Stimulated activated CD4-positive, alpha-beta T cell treated with anti-CD3 and anti-CD28 coated beads, Interleukin-2, amount 100 ng/mL, for 24 hours (primary cell): Measurements from ENCODE around the gene RARA.

Experiments used
- DNase-seq, 2 donors: peaks; one replicate each; pipeline ENCODE4 v3.0.0-alpha.2; 2020

Gene RARA

DNA sequence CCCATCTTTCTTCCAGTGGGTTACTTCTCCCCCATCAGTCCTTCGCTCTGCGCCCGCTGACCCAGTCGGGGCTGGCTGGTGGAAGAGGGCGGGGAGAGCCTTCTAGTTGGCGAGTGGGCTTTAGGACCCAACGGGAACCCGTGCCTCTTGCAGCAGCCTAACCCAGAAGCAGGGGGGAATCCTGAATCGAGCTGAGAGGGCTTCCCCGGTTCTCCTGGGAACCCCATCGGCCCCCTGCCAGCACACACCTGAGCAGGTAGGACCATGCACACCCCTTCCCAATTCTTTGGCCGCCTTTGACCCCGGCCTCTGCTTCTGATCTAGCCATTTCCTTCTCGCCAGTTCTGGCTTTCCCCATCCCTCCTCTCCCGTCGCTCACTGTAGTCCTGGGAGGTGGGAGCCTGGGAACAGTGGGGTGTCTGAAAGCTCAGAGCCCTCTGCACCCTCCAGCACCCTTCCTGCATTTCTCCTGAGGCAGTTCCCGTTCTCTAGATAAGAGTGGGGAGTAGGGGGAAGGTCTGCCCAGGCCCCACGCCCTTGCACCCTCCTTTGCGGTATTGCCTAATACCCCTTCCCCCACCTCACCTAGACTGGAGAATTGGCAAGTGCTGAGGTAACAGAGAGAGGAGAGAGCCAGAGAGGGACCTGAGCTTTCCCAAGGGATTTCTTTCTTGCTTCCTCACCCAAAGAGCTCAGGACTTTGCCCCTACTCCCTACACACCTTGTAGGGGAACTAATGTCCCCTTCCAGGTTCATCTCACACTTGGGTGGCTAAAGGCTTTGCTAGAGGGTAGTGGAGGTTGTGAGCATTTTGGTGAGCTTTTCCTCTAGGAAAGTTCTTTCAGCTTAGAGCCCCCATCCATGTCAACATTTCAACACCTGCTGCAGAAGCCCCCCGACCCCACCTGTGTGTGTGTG lies at the start of gene RARA:
Gene RARA, plus strand, starts transcription at position 150 of the 918 bp plus-strand sequence. CDS start 22,039 bp downstream, outside the sequence.
- DNase-seq, result no peak

DNA sequence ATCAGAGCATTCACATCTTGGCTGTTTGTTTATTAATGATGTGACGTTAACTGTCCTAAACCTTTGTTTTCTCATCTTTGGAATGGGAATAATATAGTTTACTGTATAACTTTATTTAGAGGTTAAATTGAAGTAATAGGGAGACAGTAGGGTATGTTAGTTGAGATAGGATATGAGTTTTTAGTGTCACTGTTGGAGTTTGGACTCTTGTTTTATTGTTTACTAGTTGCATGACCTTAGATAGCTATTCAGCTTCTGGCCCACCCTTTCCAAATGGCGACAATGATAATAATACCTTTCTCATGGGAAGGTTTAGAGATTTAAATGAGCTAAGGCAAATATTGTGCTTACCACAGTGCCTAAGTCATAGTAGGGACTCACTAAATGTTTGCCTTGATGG lies 49.5 kb upstream of the RARA start:
- DNase-seq, result no peak

DNA sequence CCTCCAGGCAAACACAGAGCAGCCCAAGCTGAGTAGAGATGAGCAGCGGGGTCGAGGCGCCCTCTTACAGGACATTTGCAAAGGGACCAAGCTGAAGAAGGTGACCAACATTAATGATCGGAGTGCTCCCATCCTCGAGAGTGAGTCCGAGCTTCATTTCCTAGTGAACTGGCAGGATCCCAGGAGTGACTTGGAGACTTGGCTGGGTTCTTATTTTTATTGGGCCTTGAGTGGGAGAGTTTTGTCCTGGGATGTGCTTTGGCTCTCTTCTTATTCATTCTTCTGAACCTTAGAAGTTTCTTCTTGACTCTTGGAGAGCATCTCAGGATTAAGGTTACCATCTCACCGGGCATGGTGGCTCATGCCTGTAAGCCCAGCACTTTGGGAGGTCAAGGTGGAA lies 48.5 kb upstream of the RARA start:
- no peak for DNase-seq

GRCh38 chr17:40264458-40265185 lies 44.4 kb upstream of the RARA start:
- no peak for DNase-seq

DNA sequence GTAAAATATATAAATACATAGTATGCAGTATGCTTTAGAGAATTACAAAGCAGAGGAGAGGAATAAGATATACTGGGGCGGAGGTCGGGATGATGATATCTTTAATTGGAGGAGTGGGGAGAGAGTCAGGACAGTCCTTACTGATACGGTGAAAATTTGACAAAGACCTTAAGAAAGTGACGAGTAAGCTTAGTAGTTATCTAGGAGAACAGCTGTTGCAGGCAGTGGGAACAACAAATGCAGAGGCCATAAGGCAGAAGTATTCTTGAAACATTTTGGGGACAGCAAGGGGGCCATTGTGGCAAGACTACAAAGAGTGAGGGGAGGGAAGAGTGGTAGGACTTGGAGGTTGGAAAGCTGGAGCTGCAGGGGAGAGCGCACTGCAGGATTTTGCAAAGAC lies 43.6 kb upstream of the RARA start:
- no peak for DNase-seq

DNA sequence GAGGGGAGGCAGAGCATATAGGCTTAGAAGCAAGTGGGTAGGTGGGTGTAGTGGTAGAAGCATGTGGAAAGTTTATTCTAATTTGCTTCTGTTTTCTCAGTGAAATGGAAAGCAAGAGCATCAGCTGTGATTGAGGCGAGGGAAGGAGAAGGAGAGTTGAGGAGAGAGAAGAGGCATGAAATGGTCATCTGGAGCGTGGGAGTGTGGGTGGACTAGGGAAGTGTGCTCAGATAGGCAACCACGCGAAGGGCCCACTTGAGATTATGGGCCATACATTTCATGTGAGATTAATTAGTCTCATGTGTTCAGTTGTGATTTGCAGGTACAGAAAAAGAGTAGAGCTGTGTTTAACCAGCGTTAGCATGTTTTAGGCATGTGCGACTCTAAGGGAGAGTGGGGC lies 42.1 kb upstream of the RARA start:
- DNase-seq, result no peak

DNA sequence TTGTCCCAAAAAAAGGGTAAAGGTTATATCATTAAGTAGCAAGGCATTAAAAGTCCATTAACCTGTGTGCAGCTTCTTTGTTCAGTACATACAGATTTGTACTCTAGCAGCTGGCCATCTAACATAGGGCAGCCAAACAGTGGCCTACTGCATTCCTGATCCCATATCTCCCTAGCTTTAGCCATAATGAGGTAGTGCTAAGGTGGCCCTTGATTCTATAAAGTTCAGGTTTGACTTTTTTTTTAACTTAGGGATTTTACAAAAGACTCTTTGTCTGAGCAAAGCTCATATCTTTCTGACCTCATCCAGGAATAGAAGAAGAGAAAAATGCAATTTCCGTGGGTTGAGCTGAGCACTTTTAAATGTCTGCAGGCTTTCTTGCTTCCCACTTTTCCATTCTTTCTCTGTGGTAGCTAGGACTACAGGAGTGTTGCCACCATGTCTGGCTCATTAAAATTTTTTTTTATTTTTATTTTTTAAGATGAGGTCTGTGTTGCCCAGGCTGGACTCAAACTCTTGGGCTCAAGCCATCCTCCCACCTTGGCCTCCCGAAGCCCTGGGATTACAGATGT lies 40.8 kb upstream of the RARA start:
- DNase-seq, result no peak

GRCh38 chr17:40278414-40278813 lies 30.6 kb upstream of the RARA start:
- DNase-seq, result no peak

DNA sequence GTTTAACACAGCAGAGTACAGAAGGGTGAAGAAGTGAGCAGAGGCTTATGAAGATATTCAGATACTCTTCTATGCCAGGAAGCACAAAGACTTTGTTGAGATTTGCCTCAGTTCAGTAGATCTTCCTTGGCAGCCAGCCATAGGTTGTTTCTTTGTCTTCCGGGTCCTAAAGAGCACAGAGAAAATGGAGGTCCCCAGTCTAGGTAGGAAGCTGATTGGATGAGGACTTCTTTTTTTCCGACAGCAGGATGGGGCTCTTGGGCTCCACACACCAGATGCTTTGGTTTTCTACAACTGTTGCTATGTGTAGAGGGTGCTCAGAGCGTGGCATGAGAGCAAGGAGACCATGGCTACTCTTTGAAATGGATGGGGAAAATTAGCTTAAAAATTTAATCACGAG lies 29.6 kb upstream of the RARA start:
- DNase-seq, result no peak

GRCh38 chr17:40281663-40282062 lies 27.3 kb upstream of the RARA start:
- no peak for DNase-seq

DNA sequence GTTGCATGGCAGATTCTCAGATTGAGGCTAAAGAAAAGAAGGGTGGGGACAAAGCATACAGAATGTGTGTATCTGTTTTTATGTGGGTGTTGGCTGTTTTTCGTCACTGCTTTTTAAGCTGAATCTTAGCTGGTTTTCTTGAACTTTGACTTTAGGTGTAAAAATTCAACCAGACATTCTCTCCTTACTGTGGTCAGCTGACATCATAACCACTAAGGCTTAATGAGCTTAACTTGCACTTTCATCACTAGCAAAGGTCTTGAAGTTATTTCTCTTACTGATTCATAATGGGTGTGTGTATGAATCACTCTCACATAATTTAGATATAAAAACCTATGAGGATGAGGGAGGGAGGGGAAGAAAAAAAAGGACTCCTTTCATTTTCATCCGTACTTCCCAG lies 25.3 kb upstream of the RARA start:
- no peak for DNase-seq

DNA sequence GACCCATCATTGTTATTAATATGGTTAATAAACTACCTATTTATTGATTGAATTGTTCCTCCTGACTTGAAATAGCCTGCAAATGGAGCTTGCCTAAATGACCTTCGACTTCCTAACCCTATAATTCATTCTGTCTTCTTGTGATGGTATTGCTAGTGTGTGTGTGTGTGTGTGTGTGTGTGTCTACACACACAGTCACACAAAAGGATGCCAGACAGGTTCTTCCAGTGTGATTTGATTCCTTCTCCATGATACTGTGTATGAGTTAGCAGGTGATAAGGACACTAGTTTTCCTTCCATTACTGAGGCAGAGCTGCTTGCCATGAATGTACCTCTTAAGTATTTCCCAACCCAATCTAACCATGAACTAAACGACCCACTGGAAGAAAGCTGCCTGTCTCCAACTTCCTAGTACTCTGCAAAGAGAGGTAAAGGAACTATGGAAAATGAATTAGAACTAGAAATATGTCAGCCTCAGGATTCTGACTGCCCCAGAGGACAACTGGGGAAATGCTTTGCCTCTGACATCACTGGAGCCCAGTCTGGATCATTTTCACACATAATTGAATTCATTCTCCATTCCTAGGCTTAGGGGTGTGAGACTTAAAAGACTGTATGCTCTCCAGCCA lies 24.8 kb upstream of the RARA start:
- DNase-seq, result no peak

DNA sequence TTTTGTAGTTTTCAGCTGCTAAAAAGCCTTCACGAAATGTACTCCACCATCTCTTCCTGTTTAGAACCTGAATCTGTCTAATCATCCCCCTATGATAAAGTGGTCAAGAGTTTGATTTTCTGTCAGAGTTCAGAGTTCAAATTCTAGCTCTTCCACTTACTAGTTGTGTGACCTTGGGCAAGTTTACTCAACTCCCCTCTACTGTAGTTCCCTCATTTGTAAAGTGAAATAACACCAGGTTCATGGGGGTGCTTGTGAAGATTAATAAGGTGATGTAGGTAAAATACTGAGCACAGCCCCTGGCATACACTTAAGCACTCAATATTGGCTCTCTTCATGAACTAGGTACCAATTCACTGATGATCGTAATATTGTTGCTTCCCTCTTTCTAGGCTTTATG lies 22.5 kb upstream of the RARA start:
- DNase-seq, result no peak

DNA sequence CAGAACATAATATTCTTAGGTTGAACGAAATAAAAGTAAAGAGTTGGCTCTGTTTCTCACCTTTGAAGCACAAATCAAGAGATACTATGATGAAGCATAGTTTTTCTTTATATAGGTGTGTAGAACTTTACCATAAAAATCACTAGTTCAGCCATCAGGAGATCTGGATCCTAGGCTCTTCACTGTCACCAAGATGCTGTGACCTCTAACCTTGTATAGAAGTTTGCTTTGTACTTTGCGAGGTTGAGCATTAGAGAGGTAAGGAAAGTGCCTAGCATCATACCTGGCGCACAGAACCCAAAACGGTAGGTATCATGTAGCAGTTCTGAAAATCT lies 21.9 kb upstream of the RARA start:
- no peak for DNase-seq

- DNase-seq, result peak; percentile 98
Measured at GRCh38 chr17:40287494-40288369, 21.2 kb upstream of the RARA start, which contains the start of gene CDC6. Gene CDC6 (plus strand): TSS chr17:40287879. CDS start chr17:40289421, 1,542 bp downstream.

DNA sequence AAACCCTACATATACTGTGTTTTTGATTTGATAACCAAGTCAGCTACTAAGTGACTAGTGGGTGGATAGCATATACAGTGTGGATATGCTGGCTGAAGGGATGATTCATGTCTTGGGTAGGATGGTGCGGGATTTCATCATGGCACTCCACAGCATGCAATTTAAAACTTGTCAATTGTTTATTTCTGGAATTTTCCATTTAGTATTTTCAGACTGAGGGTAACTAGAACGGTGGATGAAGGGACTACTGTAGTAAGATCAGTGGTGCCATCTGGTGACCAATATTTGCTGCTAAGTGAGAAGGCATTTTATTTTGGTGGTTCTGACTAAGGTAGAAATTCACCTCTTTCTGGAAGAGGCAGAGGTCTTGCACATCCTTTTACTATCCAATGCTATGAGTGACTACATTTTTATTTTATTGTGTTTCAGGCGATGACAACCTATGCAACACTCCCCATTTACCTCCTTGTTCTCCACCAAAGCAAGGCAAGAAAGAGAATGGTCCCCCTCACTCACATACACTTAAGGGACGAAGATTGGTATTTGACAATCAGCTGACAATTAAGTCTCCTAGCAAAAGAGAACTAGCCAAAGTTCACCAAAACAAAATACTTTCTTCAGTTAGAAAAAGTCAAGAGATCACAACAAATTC lies 18.2 kb upstream of the RARA start:
- peak in 1 of 2 donors; percentile 54 for DNase-seq

GRCh38 chr17:40291281-40291664 lies 17.7 kb upstream of the RARA start:
- DNase-seq, result no peak

DNA sequence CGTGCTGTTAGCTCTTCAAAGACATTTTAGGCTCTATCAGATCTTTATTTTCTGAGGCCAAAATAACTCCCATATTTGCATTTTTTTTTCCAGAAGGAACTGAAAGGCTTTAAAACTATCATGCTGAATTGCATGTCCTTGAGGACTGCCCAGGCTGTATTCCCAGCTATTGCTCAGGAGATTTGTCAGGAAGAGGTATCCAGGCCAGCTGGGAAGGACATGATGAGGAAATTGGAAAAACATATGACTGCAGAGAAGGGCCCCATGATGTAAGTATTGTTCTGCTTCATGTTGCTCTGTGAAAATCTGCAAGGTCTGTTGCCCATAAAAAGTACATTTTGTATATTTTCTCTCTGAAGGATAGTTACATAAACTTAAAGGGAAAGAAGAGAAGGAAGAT lies 15.6 kb upstream of the RARA start:
- no peak for DNase-seq

GRCh38 chr17:40295488-40296436 lies 13.2 kb upstream of the RARA start:
- DNase-seq, result no peak

- DNase-seq, result no peak
Measured at GRCh38 chr17:40297511-40297910, 11.5 kb upstream of the RARA start.

- no peak for DNase-seq
Measured at GRCh38 chr17:40298726-40299125, 10.3 kb upstream of the RARA start.
